ENCODE data around the gene CADPS2. TPM values are rescaled to one million over a fixed set of nuclear protein-coding genes. Genes with fewer than 3 reads are reported as not detected.

CADPS2 gene
- total RNA-seq, 1 experiment from 2014 or later = 7.4 TPM

GRCh38 chr7:122885583-122886356 lies 490 bp downstream of the CADPS2 start:
- Mint-ChIP-seq H3K36me3 (ENCODE audit: insufficient read depth, unreplicated experiment) (peaks cover 1% of the 10 kb centered on the region), H3K9me3 (ENCODE audit: unreplicated experiment) (no peaks in the 10 kb centered on the region), H3K4me3 (ENCODE audit: unreplicated experiment) (peak overlapping the region; percentile 88), H3K27ac (ENCODE audit: low read depth, unreplicated experiment) (peak overlapping the region; percentile 23), H3K27me3 (ENCODE audit: insufficient read depth, unreplicated experiment) (peaks cover 13% of the 10 kb centered on the region), H3K4me1 (ENCODE audit: insufficient read depth, unreplicated experiment) (peaks cover 21% of the 10 kb centered on the region)
- TF ChIP-seq CTCF (IDR thresholded peaks at IDR 0.05; ENCODE audit: unreplicated experiment) = no peak
- ChIA-PET CTCF (interaction anchor here (0.5 to 0.9 kb wide), 5 partner anchors 15 to 426 kb away, joined by 3 to 4 read pairs (median 3); no protein-coding TSS in a partner anchor), POLR2A (interaction anchor here (0.6 to 2.1 kb wide), 11 partner anchors 14 to 928 kb away, joined by 3 to 12 read pairs (median 3); partner anchors contain the start of gene IQUB)
- peak; percentile 64 for DNase-seq (ENCODE audit: unreplicated experiment)
- intact Hi-C loops (cut with micrococcal nuclease) = loop anchor here (5.0 to 10.0 kb wide), 3 partner anchors 83 to 482 kb away; no protein-coding TSS in a partner anchor
- BruUV-seq (replicated peaks) = no TSS peak

GRCh38 chr7:122884186-122884585 lies 2.1 kb downstream of the CADPS2 start:
- Mint-ChIP-seq H3K9me3 (ENCODE audit: unreplicated experiment) (no peaks in the 10 kb centered on the region), H3K27ac (ENCODE audit: low read depth, unreplicated experiment) (no peak overlapping the region), H3K27me3 (ENCODE audit: insufficient read depth, unreplicated experiment) (peaks cover 5% of the 10 kb centered on the region), H3K4me3 (ENCODE audit: unreplicated experiment) (peak overlapping the region; percentile 4), H3K4me1 (ENCODE audit: insufficient read depth, unreplicated experiment) (peaks cover 21% of the 10 kb centered on the region), H3K36me3 (ENCODE audit: insufficient read depth, unreplicated experiment) (no peaks in the 10 kb centered on the region)
- TF ChIP-seq CTCF (IDR thresholded peaks at IDR 0.05; ENCODE audit: unreplicated experiment) = no peak
- CTCF ChIA-PET = interaction anchor here (0.6 kb wide), 1 partner anchor 354 kb away, joined by 4 read pairs; no protein-coding TSS in a partner anchor
- DNase-seq (ENCODE audit: unreplicated experiment) = peak; percentile 80
- intact Hi-C loops (cut with micrococcal nuclease) = loop anchor here (10.0 kb wide), 1 partner anchor 349 kb away; no protein-coding TSS in a partner anchor
- POLR2A ChIA-PET = no interaction called here
- BruUV-seq (replicated peaks) = no TSS peak

GRCh38 chr7:122883049-122883680 lies 3.1 kb downstream of the CADPS2 start:
- intact Hi-C loops (cut with micrococcal nuclease) = loop anchor here (10.0 kb wide), 1 partner anchor 348 kb away; no protein-coding TSS in a partner anchor
- Mint-ChIP-seq H3K9me3 (ENCODE audit: unreplicated experiment) (no peaks in the 10 kb centered on the region), H3K27ac (ENCODE audit: low read depth, unreplicated experiment) (no peak overlapping the region), H3K27me3 (ENCODE audit: insufficient read depth, unreplicated experiment) (no peaks in the 10 kb centered on the region), H3K4me3 (ENCODE audit: unreplicated experiment) (no peak overlapping the region), H3K36me3 (ENCODE audit: insufficient read depth, unreplicated experiment) (no peaks in the 10 kb centered on the region), H3K4me1 (ENCODE audit: insufficient read depth, unreplicated experiment) (peaks cover 21% of the 10 kb centered on the region)
- POLR2A ChIA-PET = interaction anchor here (1.2 kb wide), 1 partner anchor 1487 kb away, joined by 3 read pairs; the partner anchor contains the start of gene FAM3C
- BruUV-seq (replicated peaks) = no TSS peak
- CTCF ChIA-PET = interaction anchor here (0.8 kb wide), 1 partner anchor 271 kb away, joined by 4 read pairs; no protein-coding TSS in a partner anchor
- TF ChIP-seq CTCF (IDR thresholded peaks at IDR 0.05; ENCODE audit: unreplicated experiment) = no peak
- DNase-seq (ENCODE audit: unreplicated experiment) = no peak

GRCh38 chr7:122881324-122881723 lies 4.9 kb downstream of the CADPS2 start:
- peaks cover 13% of the 10 kb centered on the region for H3K4me1 Mint-ChIP-seq (ENCODE audit: insufficient read depth, unreplicated experiment)
- no peak for TF ChIP-seq CTCF (IDR thresholded peaks at IDR 0.05; ENCODE audit: unreplicated experiment)
- H3K36me3 Mint-ChIP-seq (ENCODE audit: insufficient read depth, unreplicated experiment) = no peaks in the 10 kb centered on the region
- intact Hi-C loops (cut with micrococcal nuclease) = loop anchor here (10.0 kb wide), 1 partner anchor 347 kb away; no protein-coding TSS in a partner anchor
- no peak overlapping the region for H3K27ac Mint-ChIP-seq (ENCODE audit: low read depth, unreplicated experiment)
- ChIA-PET POLR2A (no interaction called here), CTCF (no interaction called here)
- no peaks in the 10 kb centered on the region for H3K27me3 Mint-ChIP-seq (ENCODE audit: insufficient read depth, unreplicated experiment)
- BruUV-seq (replicated peaks) = no TSS peak
- no peak for DNase-seq (ENCODE audit: unreplicated experiment)
- H3K9me3 Mint-ChIP-seq (ENCODE audit: unreplicated experiment) = no peaks in the 10 kb centered on the region
- no peak overlapping the region for H3K4me3 Mint-ChIP-seq (ENCODE audit: unreplicated experiment)

Measured in MCF 10A (cell line).